ENCODE results near the gene VEZT.

The VEZT gene

GRCh38 chr12:95184121-95184520 lies 33.5 kb upstream of the VEZT start:
- TF ChIP-seq, protein P1, sequence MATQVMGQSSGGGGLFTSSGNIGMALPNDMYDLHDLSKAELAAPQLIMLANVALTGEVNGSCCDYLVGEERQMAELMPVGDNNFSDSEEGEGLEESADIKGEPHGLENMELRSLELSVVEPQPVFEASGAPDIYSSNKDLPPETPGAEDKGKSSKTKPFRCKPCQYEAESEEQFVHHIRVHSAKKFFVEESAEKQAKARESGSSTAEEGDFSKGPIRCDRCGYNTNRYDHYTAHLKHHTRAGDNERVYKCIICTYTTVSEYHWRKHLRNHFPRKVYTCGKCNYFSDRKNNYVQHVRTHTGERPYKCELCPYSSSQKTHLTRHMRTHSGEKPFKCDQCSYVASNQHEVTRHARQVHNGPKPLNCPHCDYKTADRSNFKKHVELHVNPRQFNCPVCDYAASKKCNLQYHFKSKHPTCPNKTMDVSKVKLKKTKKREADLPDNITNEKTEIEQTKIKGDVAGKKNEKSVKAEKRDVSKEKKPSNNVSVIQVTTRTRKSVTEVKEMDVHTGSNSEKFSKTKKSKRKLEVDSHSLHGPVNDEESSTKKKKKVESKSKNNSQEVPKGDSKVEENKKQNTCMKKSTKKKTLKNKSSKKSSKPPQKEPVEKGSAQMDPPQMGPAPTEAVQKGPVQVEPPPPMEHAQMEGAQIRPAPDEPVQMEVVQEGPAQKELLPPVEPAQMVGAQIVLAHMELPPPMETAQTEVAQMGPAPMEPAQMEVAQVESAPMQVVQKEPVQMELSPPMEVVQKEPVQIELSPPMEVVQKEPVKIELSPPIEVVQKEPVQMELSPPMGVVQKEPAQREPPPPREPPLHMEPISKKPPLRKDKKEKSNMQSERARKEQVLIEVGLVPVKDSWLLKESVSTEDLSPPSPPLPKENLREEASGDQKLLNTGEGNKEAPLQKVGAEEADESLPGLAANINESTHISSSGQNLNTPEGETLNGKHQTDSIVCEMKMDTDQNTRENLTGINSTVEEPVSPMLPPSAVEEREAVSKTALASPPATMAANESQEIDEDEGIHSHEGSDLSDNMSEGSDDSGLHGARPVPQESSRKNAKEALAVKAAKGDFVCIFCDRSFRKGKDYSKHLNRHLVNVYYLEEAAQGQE (IDR thresholded peaks at IDR 0.05; ENCODE audit: insufficient read depth in 1 of 2, low read depth in 2 of 2, low read length in 2 of 2): no peak
- no peak for TF ChIP-seq SIN3A (IDR thresholded peaks at IDR 0.05; ENCODE audit: borderline replicate concordance, insufficient read depth, low read length)
- TF ChIP-seq POLR2AphosphoS5 (IDR thresholded peaks at IDR 0.05; ENCODE audit: low read depth, low read length): no peak
- TF ChIP-seq FOXP2 (optimal IDR thresholded peaks at IDR 0.05; ENCODE audit: borderline replicate concordance, extremely low read depth, extremely low read length, insufficient read depth): no peak
- no peak for TF ChIP-seq TAF1 (IDR thresholded peaks at IDR 0.05; ENCODE audit: borderline replicate concordance, insufficient read depth, low read length)

DNA sequence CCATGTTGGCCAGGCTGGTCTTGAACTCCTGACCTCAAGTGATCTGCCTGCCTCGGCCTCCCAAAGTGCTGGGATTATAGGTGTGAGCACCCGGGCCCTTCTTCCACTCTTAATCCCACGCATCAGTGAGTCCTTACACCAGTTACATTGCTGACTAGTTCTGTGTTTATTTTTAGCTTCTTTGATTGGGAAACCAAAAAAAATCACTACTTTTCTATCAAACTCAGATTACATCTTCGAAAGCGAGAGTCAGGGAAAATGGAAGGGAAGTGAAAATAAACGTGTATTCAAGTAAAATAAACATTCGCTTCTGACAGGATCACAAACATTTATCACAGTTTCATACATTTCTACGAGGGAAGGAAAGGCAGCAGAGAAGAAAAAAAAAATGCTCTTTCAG lies 32.5 kb upstream of the VEZT start:
- TF ChIP-seq SIN3A (IDR thresholded peaks at IDR 0.05; ENCODE audit: borderline replicate concordance, insufficient read depth, low read length) (no peak), FOXP2 (optimal IDR thresholded peaks at IDR 0.05; ENCODE audit: borderline replicate concordance, extremely low read depth, extremely low read length, insufficient read depth) (no peak), TAF1 (IDR thresholded peaks at IDR 0.05; ENCODE audit: borderline replicate concordance, insufficient read depth, low read length) (no peak), POLR2AphosphoS5 (IDR thresholded peaks at IDR 0.05; ENCODE audit: low read depth, low read length) (no peak)
- TF ChIP-seq, protein P1 (IDR thresholded peaks at IDR 0.05; ENCODE audit: insufficient read depth in 1 of 2, low read depth in 2 of 2, low read length in 2 of 2): no peak

DNA sequence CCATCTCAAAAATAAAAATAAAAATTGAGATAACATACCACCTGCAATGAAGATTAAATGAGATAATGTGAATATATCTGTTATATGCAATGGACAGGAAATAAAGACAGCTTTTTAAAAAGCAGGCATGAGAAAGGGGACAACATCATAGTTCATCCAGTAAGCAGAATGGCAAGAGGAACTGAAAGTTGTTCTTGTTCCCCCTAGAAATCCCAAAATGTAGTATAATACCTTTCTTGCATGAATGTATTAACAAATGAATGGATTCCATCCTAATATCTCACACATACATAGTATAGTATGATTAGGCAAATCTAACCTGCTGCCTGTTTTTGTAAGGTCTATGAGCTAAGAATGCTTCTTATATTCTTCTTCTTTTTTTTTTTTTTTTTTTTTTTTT lies 31.8 kb upstream of the VEZT start:
- TF ChIP-seq, protein P1 (IDR thresholded peaks at IDR 0.05; ENCODE audit: insufficient read depth in 1 of 2, low read depth in 2 of 2, low read length in 2 of 2): no peak
- TF ChIP-seq POLR2AphosphoS5 (IDR thresholded peaks at IDR 0.05; ENCODE audit: low read depth, low read length) (no peak), SIN3A (IDR thresholded peaks at IDR 0.05; ENCODE audit: borderline replicate concordance, insufficient read depth, low read length) (no peak), TAF1 (IDR thresholded peaks at IDR 0.05; ENCODE audit: borderline replicate concordance, insufficient read depth, low read length) (no peak), FOXP2 (optimal IDR thresholded peaks at IDR 0.05; ENCODE audit: borderline replicate concordance, extremely low read depth, extremely low read length, insufficient read depth) (no peak)

DNA sequence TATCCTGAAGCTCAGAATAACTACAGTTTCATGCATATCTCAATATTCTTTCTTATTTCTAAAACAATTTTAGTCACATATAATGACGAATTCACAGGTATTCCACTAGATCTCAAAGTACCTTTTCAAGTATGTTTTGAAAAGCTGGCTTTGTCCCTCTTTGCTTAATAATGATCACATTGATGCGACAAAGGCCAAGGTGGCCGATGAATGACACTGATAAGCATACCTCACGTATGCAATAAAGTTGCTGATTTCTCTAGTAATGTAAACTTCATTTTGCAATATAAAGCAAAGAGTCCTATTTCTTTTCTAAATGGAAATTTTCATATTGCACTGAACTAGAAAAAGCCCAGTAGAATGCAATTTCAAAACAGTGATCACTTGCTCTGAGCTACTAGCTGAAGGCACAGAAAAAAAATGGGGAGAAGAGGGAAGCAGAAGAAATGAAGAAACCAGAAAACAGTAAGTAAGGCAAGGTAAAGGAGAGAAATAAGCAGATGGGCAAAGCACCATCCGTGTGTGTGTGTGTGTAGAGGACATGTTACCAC lies 29.7 kb upstream of the VEZT start:
- no peak for TF ChIP-seq SIN3A (IDR thresholded peaks at IDR 0.05; ENCODE audit: borderline replicate concordance, insufficient read depth, low read length)
- TF ChIP-seq, protein P1 (IDR thresholded peaks at IDR 0.05; ENCODE audit: insufficient read depth in 1 of 2, low read depth in 2 of 2, low read length in 2 of 2): no peak
- TF ChIP-seq TAF1 (IDR thresholded peaks at IDR 0.05; ENCODE audit: borderline replicate concordance, insufficient read depth, low read length): no peak
- no peak for TF ChIP-seq POLR2AphosphoS5 (IDR thresholded peaks at IDR 0.05; ENCODE audit: low read depth, low read length)
- TF ChIP-seq FOXP2 (optimal IDR thresholded peaks at IDR 0.05; ENCODE audit: borderline replicate concordance, extremely low read depth, extremely low read length, insufficient read depth): no peak

Measured in PFSK-1 (cell line).